ENCODE results near the gene NXPH2. TPM values are rescaled to one million over a fixed set of nuclear protein-coding genes. Genes with fewer than 3 reads are reported as not detected.

Gene NXPH2
- total and polyA plus RNA-seq, 9 of the 15 experiments (the other 6 are each of a cell fraction or from before 2014, with no cell fraction given), result not detected

DNA sequence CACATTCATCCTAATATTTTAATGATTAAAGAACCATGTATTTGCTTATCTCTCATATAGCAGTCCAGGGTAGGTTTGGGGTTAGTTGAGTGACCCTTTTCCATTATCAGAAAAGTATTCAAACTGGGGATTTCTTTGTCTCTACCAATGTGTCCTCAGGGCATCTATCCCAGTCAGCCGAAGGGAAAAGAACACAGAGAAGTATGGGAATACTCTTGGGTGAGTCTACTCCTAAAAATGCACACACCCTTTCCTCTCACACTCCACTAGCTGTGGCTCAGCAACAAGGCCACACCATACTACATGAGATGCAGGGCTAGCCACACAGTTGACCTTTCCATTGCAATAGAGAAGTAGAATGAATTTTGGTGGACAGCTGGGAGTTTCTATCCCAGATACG lies 114.3 kb downstream of the NXPH2 start:
- H3K27me3 ChIP-seq (ENCODE audit: control insufficient read depth in 2 of 2, insufficient read depth in 2 of 2, low read length in 2 of 2), result peaks cover 2 to 3% of the 10 kb centered on the region in 2 experiments; a peak in 2 of 5 replicates
- POLR2A ChIA-PET, result no interaction called here
- in situ Hi-C loops (cut with MboI), result no loop called here
- WGBS (ENCODE audit: insufficient coverage, low coverage, missing lambda C conversion rate), result 0% methylated on average over 2 of the region's 2 CpGs
- no peaks in the 10 kb centered on the region for H3K36me3 ChIP-seq (ENCODE audit: control insufficient read depth, insufficient read depth, low read length)
- DNase-seq (ENCODE audit: extremely low read depth in 1 of 4, low spot score in 3 of 4), result no peak
- no peak for ATAC-seq
- H3K79me2 ChIP-seq (ENCODE audit: control insufficient read depth, insufficient read depth, low read length), result no peaks in the 10 kb centered on the region
- H3K4me2 ChIP-seq (ENCODE audit: insufficient read depth, low read length), result no peak overlapping the region
- no TSS peak for BruUV-seq (replicated peaks)
- H3K4me3 ChIP-seq, result no peak overlapping the region
- H2AFZ ChIP-seq (ENCODE audit: low read depth, low read length), result no peak overlapping the region
- CTCF ChIA-PET (ENCODE audit: low intra/inter-chr PET ratio), result no interaction called here
- H3K4me1 ChIP-seq (replicated peaks in 1 of 2; ENCODE audit: control insufficient read depth in 2 of 2, insufficient read depth in 2 of 2, low read length in 2 of 2), result no peaks in the 10 kb centered on the region
- H3K9me3 ChIP-seq (replicated peaks; ENCODE audit: control insufficient read depth, insufficient read depth, low read depth, low read length), result no peaks in the 10 kb centered on the region
- intact Hi-C loops (cut with micrococcal nuclease), result no loop called here
- no peak for FAIRE-seq
- H3K9ac ChIP-seq (ENCODE audit: insufficient read depth in 1 of 2, low read depth in 2 of 2, low read length in 2 of 2), result no peak overlapping the region
- no peak overlapping the region for H3K27ac ChIP-seq (ENCODE audit: extremely low read depth, low read depth, low read length)
- no peaks in the 10 kb centered on the region for H3K9me1 ChIP-seq (ENCODE audit: control insufficient read depth, insufficient read depth, low read length)
- H4K20me1 ChIP-seq (replicated peaks; ENCODE audit: control insufficient read depth, insufficient read depth, low read length), result no peaks in the 10 kb centered on the region
- no peak for TF ChIP-seq ZNF23 (CRISPR knock-in tag; IDR thresholded peaks at IDR 0.05)

DNA sequence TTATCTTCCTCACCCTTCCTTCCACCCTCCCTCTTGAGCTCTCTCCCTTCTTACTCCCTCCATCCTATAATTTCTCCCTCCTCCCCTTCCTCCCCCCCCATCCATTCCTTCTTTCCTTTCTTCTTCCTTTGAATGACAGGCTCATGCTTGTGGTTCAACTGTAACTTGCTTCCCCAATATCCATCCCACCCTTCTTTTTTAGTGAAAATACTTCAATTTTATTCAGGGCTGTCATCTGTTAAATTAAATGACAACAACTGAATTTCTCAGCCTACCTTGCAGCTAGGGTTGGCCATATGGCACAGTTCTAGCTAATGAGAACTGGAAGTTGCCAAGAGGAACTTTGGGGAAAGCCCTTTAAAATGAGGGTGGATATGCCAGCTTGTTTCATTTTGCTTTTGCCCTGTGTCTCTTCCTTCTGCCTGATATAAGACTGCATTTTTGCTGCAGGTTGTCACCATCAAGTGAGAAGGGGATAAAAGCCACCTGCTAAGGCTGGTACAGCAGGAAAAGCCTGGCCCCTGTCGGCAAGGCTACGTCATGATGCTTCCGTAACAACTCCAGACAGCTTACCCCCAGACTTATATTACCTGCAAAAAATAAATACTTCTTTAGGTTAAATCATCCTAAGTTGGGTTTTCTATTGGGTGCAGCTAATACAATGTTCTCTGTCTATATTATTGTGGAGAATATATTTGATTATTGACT lies 121.8 kb downstream of the NXPH2 start:
- H3K4me2 ChIP-seq (ENCODE audit: insufficient read depth, low read length), result no peak overlapping the region
- H3K27me3 ChIP-seq (ENCODE audit: control insufficient read depth in 2 of 2, insufficient read depth in 2 of 2, low read length in 2 of 2), result no peaks in the 10 kb centered on the region
- intact Hi-C loops (cut with micrococcal nuclease), result loop anchor here (10.0 kb wide), 1 partner anchor 184 kb away; no protein-coding TSS in a partner anchor
- in situ Hi-C loops (cut with MboI), result no loop called here
- peak; percentile 76; the same call in 2 of the 3 replicates for ATAC-seq
- H3K79me2 ChIP-seq (ENCODE audit: control insufficient read depth, insufficient read depth, low read length), result no peaks in the 10 kb centered on the region
- no peaks in the 10 kb centered on the region for H3K9me1 ChIP-seq (ENCODE audit: control insufficient read depth, insufficient read depth, low read length)
- H3K36me3 ChIP-seq (ENCODE audit: control insufficient read depth, insufficient read depth, low read length), result no peaks in the 10 kb centered on the region
- no peaks in the 10 kb centered on the region for H4K20me1 ChIP-seq (replicated peaks; ENCODE audit: control insufficient read depth, insufficient read depth, low read length)
- no peaks in the 10 kb centered on the region for H3K4me1 ChIP-seq (replicated peaks in 1 of 2; ENCODE audit: control insufficient read depth in 2 of 2, insufficient read depth in 2 of 2, low read length in 2 of 2)
- no peaks in the 10 kb centered on the region for H3K9me3 ChIP-seq (replicated peaks; ENCODE audit: control insufficient read depth, insufficient read depth, low read depth, low read length)
- no peak overlapping the region for H3K27ac ChIP-seq (ENCODE audit: extremely low read depth, low read depth, low read length)
- DNase-seq (ENCODE audit: extremely low read depth in 1 of 4, low spot score in 3 of 4), result peak in 2 of 4 experiments; percentile 10 to 18
- H2AFZ ChIP-seq (ENCODE audit: low read depth, low read length), result no peak overlapping the region
- no peak overlapping the region for H3K4me3 ChIP-seq
- no TSS peak for BruUV-seq (replicated peaks)
- ChIA-PET CTCF (ENCODE audit: low intra/inter-chr PET ratio) (no interaction called here), POLR2A (no interaction called here)
- 7% methylated on average over 3 of the region's 3 CpGs for WGBS (ENCODE audit: insufficient coverage, low coverage, missing lambda C conversion rate)
- no peak overlapping the region for H3K9ac ChIP-seq (ENCODE audit: insufficient read depth in 1 of 2, low read depth in 2 of 2, low read length in 2 of 2)
- no peak for FAIRE-seq
- TF ChIP-seq NR2C1 (IDR thresholded peaks at IDR 0.05) (no peak), NR2C1 (tag; IDR thresholded peaks at IDR 0.05) (no peak), RAD21 (CRISPR knock-in tag; conservative IDR thresholded peaks at IDR 0.05 in 1 of 2, IDR thresholded peaks at IDR 0.05 in 1 of 2) (peak in 1 of 2 experiments; percentile 48; a peak in 2 of 4 replicates), CREM (IDR thresholded peaks at IDR 0.05; ENCODE audit: low read depth) (peak; percentile 77), NRF1 (conservative IDR thresholded peaks at IDR 0.05 in 1 of 2, IDR thresholded peaks at IDR 0.05 in 1 of 2) (no peak), CBFA2T2 (conservative IDR thresholded peaks at IDR 0.05) (no peak), FOSL1 (tag; conservative IDR thresholded peaks at IDR 0.05) (no peak)
- TF ChIP-seq, protein P1, sequence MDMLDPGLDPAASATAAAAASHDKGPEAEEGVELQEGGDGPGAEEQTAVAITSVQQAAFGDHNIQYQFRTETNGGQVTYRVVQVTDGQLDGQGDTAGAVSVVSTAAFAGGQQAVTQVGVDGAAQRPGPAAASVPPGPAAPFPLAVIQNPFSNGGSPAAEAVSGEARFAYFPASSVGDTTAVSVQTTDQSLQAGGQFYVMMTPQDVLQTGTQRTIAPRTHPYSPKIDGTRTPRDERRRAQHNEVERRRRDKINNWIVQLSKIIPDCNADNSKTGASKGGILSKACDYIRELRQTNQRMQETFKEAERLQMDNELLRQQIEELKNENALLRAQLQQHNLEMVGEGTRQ (CRISPR knock-in tag; IDR thresholded peaks at IDR 0.05), result no peak
- TF ChIP-seq, protein P2, sequence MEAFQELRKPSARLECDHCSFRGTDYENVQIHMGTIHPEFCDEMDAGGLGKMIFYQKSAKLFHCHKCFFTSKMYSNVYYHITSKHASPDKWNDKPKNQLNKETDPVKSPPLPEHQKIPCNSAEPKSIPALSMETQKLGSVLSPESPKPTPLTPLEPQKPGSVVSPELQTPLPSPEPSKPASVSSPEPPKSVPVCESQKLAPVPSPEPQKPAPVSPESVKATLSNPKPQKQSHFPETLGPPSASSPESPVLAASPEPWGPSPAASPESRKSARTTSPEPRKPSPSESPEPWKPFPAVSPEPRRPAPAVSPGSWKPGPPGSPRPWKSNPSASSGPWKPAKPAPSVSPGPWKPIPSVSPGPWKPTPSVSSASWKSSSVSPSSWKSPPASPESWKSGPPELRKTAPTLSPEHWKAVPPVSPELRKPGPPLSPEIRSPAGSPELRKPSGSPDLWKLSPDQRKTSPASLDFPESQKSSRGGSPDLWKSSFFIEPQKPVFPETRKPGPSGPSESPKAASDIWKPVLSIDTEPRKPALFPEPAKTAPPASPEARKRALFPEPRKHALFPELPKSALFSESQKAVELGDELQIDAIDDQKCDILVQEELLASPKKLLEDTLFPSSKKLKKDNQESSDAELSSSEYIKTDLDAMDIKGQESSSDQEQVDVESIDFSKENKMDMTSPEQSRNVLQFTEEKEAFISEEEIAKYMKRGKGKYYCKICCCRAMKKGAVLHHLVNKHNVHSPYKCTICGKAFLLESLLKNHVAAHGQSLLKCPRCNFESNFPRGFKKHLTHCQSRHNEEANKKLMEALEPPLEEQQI (IDR thresholded peaks at IDR 0.05), result no peak
- TF ChIP-seq, protein P3, sequence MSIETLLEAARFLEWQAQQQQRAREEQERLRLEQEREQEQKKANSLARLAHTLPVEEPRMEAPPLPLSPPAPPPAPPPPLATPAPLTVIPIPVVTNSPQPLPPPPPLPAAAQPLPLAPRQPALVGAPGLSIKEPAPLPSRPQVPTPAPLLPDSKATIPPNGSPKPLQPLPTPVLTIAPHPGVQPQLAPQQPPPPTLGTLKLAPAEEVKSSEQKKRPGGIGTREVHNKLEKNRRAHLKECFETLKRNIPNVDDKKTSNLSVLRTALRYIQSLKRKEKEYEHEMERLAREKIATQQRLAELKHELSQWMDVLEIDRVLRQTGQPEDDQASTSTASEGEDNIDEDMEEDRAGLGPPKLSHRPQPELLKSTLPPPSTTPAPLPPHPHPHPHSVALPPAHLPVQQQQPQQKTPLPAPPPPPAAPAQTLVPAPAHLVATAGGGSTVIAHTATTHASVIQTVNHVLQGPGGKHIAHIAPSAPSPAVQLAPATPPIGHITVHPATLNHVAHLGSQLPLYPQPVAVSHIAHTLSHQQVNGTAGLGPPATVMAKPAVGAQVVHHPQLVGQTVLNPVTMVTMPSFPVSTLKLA (conservative IDR thresholded peaks at IDR 0.05), result no peak
